LNCAP (cell line): ENCODE measurements around the gene ACSF2.

ENCODE experiments used
- CTCF ChIP-seq: fragments of 450-650 bp; IDR thresholded peaks from 2 replicates; pipeline ENCODE4 v1.5.1; 2017; ENCODE audit warnings: mild to moderate bottlenecking

ACSF2 gene

GRCh38 chr17:50451943-50452629 is 26.1 kb downstream of the ACSF2 start:
- TF ChIP-seq CTCF, result no peak

- no peak for TF ChIP-seq CTCF
Measured at GRCh38 chr17:50452630-50453300, 26.7 kb downstream of the ACSF2 start.

- no peak for TF ChIP-seq CTCF
Measured at GRCh38 chr17:50453901-50454300, 27.9 kb downstream of the ACSF2 start.

- no peak for TF ChIP-seq CTCF
Measured at GRCh38 chr17:50457621-50458020, 31.6 kb downstream of the ACSF2 start.

GRCh38 chr17:50458270-50458669 is 32.3 kb downstream of the ACSF2 start:
- no peak for TF ChIP-seq CTCF

GRCh38 chr17:50458701-50459676 is 33.0 kb downstream of the ACSF2 start:
- TF ChIP-seq CTCF, result no peak

- no peak for TF ChIP-seq CTCF
Measured at GRCh38 chr17:50459756-50460155, 33.7 kb downstream of the ACSF2 start.
